GM19438 (cell line): Measurements from ENCODE around the gene VAPA.

Source experiments
- ATAC-seq: cut with Tn5 transposase; IDR thresholded peaks from one replicate; pipeline ENCODE4 v1.9.1; 2021; ENCODE audit warnings: low read depth; ENCODE audit not compliant: unreplicated experiment

The VAPA gene

DNA sequence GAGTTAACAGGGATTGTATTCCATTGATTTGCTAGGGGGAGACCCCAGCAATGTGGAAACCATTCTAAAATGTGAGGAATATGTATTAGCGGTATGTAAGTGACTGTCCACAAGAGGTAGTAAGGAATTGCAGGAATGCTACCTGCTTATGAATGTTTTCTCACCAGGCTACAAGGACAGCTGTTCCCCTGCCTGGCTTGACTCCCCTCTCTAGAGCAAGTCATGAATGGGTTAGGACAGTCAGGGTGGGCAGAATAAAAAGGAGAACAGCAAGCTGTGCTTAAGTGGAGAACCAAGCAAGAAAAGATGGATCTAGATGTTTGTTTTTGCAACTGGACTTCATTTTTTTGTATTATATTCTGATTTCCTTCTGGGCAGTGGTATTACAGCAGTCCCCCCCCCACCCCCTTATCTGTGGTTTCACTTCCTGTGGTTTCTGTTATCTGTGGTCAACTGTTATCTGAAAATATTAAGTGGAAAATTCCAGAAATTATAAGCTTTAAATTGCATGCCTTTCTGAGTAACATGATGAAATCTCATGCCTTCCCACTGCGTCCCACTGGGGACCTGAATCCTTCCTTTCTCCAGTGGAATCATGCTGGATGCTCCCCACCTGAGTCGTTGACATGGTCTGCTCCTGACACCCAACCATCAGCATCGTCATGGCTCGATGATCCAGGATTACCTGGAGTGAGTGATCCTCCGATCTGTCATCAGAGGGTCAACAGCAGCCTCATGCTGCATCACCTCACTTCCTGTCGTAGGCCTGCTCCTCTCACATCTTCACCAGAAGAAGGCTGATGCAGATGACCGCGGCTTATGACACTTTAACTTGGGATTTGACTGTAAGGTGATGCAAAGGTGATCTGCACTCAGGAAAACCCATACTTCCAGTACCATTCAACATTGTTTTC is 52.2 kb downstream of the VAPA start:
- no peak for ATAC-seq

DNA sequence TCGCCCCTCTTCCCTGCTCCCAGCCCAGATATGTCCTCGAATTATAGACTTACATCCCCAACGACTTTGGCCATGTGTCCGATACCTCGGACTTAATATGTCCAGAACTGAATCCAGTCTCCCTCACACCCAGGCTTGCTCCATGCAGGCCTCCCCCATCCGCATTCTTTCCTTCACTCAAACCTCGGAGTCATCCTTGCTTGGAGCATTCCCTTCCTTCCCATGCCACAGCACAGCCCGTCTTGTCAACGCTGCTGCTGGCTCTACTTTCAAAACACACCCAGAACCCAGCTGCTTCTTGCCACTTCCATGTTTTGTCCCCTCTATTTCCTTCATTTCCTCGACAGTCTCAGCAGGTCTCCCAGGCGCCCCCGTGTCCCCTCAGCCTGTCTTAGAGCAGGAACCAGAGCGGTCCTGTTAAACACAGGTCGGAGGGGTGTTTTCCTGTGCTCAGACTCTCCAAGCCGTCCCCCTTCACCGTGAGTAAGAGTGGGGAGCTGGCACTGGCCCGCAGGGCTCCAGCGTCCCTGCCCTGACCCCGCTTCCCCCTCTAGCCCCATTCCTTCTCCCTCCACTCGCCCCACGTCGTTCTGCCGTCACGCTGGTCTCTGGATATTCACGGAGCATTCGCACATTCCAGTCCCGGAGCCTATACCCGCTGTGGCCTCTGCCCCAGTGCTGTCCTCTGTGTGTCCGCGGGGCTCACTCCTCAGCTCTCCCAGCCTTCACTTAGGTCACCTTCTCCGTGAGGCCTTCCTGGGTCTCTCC is 54.4 kb downstream of the VAPA start:
- ATAC-seq: no peak

DNA sequence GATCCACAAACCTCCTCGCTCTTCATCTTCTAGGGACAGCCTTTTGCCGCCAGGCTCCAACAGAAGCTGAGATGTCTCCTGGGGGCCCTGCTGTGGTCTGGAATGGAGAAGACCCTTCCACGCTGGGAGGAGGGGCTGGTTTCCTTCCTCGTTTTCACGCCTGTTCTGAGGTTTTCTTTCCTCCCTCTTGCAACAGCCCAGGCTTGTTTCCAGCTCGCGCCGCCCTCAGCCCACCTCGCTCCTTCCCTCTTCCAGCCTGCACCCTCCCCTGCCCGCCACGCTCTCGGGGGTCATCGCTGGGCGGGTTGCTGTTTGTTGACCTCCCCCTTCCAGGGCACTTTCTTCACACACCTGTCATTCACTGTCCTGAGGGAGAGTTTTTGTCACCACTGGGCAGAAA is 55.4 kb downstream of the VAPA start:
- ATAC-seq: no peak

DNA sequence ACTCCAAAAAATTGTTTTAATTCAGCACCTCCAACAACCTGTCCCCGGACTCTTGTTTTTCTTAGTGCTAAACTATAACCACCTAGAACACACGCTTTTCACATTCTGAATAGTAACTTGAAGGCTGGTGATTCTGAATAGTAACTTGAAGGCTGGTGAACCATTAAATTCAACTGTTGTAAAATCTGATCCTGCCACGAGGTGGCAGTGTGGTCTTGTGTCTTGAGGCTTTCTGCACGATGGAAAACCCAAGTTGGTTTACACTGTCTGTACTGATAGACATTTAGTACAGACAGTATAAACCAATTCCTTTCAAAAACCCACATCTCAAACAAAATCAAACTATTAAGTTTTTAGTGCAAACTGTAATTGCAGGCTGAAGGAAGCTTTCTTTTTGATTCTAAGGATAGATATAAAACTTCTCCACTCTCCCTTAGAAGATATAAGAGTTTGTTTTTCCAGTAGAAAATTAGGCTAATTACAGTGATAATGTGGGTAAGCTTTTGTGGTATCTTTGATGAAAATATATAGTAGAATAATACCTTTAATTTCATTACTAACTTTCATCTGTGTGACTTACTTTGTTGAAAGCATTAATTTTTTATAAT is 57.6 kb downstream of the VAPA start:
- ATAC-seq: no peak

DNA sequence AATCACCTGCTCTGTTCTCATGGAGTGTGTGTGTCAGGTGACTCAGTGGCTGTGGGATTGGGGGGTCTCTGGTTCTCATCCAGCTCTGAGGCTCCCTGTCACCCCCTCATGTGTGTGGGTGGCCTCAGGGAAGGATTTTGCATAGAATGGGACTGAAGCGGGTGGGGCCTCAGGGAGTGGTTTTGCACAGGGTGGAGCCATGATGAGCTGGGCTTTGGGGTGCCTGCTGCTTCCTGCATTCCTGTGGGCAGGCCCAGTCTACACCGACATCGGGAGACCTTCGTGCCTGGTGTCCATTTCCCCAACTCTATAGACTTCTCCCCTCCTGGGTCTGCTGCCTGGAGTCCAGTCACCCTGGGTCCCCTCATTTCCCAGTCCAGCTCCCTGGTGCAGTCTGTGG is 59.7 kb downstream of the VAPA start:
- ATAC-seq: no peak

DNA sequence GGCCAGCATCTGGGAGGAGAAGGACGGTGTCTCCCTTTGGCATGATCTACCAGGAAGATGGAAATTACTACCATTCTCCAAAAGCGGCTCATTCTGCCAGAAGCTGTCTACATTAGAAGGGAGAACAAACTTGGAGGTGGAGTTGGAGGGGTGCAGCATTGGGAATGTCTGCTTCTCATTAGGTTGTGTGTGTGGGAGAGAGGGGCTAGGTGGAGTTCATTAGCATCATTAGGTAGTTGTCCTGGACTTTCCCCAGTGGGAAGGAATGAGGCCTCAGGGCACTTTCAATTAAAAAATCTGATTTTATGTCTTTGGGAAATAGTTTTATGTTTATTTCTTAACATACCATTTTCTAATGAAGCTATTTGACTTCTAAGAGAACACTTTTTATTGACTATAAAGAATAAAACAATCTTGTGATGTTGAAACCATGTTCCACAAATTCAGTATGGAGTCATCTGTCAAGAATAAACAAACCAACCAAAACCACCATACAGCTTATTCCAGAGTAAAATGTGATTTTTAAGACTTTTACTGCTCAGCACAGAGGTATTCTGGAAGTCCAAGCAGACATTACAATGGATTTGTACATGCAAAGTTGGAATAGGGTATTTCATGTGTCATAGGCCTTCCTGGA is 60.6 kb downstream of the VAPA start:
- no peak for ATAC-seq

DNA sequence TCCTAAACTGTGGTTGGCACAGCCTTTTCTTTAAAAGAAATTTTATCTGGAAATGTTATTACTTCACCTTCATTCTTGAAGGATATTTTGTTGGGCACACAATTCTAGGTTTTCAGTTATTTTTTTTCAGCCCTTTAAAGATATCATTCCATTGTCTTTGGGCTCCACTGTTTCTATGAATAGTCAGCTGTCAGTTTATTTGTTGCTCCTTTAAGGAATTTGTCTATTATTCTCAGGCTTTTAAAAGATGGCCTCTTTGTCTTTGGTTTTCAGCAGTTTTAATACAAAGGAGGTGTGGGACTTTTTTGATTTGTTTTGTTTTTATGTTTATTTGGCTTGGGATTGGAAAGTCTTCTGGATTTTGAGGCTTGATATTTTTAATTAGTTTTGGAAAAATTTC is 61.8 kb downstream of the VAPA start:
- no peak for ATAC-seq

DNA sequence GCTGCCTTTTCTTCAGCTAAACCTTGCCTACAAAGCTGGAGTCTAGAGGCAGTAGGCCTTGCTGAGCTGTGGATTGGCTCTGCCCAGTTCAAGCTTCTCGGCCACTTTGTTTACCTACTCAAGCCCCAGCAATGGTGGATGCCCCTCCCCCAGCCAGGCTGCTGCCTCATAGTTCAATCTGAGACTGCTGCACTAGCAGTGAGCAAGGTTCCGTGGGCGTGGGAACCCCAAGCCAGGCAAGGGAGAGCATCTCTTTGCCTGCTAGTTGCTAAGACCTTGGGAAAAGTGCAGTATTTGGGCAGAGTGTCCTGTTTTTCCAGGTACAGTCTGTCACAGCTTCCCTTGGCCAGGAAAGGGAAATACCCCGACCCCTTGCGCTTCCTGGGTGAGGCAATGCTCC is 68.9 kb downstream of the VAPA start:
- no peak for ATAC-seq

DNA sequence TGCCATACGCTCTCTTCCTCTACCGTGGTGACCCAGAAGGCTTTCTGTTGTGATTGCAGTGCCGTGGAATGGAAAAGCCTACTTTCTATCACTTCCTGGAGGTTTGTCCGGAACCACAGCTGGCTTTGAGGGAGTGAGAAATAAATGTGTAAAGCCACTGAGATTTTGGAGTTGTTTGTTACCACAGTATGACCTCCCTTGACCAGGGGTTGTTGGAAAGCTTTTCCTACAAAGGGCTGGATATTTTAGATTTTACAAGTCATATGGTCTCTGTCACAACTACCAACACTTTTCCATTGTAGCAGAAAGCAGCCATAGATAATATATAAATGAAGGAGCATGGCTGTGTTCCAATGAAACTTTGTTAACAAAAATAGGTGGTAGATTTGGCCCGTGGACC is 70.3 kb downstream of the VAPA start:
- no peak for ATAC-seq

DNA sequence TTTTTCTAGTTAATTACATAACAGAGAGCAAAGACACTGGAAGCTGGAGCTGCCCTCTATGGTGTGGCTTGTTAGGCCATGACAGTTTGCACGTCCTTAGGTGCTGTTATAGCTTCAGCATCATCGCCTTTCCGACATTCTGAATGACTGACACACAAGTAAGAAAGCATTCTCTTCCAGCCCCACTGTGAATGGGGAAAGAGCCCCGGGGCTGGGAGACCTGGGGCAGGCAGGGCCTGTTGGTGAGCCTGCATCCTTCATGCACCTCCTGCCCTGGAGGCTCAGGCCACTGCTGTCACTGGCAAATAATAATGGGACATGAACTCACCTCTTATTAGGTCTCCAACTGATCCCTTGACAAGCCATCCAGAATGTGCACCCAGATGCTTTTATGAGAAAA is 71.8 kb downstream of the VAPA start:
- ATAC-seq: no peak

DNA sequence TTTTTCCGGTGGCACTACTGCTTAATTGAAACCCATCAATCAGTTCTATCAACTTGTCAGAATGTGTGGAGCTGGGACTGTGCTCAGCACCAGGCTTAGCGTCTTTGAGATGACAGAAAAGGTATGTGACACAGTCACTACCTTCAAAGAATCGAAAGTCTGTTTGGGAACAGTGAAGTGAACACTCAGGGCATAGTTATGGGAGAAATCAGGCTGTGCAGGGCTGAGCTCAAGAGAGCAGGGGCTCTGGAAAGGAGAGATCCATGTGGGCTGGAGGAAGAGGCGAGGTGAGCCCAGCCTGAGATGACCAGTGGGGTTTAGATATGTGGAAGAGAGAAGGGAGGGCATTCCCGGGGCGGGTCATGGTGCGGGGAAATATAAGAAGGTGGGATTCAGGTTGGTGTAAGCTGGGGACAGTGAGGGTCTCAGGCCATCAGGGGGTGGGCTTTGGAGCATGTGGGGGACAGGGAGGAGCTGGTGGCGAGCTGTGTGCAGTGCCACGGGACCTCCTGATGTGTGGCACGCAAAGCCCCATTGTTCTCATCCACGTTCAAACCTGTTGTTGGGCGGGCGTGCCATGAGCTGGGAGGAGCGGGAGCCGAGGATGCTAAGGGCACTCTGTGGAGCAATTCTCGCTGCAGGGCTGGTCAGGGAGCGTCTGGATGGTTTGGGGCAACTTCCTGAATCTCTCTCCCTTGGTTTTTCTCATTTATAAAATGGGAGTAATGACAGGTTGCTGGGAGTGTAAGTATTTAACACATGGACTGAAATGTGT is 72.5 kb downstream of the VAPA start:
- no peak for ATAC-seq

DNA sequence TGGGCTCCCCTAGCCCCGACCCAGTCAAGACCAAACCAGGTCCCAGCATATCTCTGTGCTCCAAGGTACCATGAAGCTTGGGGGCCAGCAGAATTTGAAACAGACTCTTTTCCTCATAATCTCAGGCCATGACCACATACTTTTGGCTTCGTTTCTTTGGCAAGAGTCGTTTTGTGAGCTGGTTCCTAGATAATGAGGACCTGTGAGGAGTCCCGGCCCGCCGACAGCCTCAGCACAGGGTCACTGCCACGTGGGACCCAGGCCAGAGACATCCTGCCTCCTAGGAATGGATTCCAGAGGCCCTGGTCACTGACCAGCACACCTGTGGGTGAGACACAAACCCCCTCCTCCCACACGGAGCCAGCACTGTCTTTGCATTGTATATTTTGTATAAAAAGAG is 73.5 kb downstream of the VAPA start:
- no peak for ATAC-seq

DNA sequence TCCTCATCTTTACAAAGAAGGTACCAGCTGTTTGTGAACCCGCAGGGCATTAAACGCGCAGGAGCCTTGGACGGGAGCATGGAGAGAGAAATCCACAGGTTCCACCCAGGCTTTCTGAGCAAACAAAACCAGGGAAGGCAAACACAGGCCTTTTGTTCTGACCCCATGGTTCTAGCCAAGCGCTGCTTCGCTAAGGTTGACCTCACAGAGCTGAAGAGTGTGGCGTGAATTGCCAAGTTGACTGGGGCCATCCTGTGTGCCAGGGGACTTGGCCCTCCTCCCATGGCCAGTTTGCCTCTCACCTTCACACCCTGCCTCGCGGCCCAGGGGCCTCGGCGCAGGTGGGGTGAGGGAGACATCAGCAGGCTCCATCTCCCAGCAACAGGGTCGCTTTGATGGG is 74.1 kb downstream of the VAPA start:
- ATAC-seq: no peak

DNA sequence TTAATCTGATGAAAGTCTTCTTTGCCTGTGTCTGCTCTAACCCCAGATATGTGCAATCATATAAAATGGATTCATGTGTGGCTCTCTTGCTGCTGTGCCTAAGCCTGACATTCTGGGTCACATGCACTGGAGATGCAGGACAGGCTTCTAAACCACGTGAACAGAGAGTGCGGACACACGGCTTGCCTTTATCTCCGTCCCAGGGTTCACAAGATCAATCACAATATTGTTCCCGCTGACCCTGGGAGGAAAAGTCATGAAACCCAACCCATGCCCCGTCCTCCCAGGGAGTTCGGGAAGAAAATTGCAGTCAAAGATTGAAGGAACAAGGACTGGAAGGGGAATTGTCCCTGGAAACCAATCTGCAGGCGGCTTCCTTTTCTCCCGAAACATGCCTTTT is 74.8 kb downstream of the VAPA start:
- no peak for ATAC-seq

DNA sequence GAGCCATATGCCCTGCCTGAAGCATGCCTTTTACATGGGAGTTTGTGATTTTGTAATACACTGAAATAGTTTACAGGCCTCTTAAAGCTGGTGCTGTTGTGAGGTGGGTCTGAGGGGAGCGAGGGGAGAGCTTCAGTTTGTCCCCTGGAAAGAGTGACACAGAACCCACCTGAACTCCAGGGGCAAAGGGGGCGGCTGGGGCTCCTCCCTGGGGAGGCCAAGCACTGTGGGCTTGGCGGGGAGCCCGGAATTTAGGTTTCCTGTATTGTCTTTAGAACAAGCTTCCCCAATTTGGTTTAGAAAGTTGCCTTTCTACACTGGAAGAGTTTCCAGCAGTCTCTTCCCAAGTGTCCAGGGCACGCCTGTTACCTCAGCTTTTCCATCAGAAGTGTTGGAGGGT is 75.7 kb downstream of the VAPA start:
- no peak for ATAC-seq

DNA sequence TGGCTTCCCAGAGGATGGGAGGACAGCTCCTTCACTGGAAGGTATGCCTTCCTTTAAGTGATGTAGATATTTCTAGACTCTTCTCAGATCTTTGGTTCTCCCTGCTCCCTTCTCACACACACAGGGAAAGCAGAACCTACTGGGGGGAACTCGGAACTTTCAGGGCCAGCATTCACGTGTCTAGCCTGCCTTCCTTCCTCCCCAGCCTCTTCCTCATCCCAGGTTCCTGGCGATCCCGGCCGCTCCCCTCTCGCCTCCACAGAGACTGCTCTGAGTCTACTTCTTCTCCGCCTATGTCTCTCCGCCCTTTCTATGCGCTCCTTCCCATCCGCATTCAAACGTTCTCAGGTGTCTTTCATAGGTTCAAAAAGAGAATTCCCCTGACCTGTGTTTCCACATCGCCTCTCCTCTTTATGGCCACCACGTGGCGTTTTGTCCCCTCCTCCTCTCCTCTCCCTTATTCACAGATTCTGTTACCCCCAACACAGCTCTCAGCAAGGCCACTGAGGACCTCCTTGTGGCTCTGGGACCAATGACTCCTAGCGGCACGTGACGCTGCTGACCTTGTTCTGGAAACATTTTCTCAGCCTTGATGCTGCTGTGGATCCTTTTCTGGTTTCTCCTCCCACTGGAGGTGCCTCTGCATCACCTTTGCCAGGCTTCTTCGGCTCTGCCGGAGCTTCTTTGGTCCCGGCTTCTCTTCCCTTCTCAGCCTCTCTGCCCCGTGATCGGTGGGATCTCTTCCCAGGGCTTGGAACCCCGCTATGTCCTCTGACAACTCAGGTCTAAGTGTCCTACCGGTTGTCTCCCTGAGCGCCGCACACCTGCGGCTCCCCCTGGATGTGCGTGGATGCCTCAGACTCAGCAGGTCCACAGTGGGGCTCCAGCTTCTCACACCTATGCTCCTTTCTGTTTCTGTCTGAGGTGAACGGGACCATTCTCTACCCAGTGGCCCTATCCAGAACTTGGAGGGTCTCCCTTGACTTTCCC is 77.5 kb downstream of the VAPA start:
- ATAC-seq: no peak

DNA sequence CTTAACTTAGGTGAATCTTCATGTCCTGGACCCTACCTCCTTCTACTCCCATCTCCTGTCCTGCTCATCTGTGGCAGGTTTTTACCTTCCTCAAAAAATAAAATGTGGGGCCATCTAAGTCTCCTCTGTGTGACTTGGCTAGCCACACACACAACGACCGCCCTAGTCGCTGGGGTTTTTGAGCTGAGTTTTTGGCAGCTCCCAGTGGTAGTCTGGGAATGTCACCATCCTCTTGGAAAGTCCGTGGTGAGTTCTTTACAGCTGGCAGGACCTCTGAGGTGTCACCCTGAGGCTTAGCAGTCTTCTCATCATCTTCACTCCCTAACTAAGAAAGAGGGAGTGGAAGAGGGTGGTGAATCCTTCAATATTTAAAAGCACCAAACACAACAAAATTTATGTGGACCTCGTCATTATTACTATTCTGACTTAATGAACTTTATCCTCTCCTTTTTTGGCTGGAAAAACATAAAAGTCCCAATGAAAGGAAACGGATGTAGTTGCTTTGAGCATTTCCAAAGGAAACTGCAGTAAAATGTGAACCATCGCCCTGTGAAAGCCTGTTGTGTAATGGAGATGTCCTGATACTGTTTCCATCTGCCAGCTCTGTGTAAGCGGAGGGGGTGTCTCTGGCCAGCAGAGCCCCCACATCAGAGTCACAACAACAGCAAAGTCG is 78.6 kb downstream of the VAPA start:
- no peak for ATAC-seq

DNA sequence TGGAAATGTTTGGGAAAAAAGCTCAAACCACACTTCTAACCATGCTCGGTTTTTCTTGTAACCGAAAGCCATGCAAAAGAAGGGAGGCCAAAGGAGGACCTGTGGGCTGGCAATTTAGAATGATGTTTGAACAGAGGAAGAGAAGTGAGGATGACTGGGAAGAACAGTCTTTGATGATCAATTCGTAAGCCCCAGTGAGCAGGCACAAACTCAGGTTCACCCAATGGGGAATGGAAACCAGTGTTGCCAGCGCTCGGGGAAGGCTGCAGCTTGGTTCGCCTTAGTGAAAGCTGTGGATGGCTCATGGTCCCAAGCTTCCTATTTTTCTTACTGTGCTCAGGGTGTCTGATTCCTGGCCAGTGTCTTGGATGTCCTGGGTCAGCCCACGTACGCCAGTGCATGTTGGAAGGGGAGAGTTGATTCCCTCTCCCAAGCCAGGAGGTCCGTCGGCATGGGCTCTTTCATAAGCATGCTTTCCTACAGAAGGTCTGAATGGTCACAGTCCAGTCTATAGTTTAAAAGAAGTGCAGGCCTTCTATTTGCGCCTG is 79.2 kb downstream of the VAPA start:
- no peak for ATAC-seq
